ENCODE data around the gene EDA.

EDA gene

DNA sequence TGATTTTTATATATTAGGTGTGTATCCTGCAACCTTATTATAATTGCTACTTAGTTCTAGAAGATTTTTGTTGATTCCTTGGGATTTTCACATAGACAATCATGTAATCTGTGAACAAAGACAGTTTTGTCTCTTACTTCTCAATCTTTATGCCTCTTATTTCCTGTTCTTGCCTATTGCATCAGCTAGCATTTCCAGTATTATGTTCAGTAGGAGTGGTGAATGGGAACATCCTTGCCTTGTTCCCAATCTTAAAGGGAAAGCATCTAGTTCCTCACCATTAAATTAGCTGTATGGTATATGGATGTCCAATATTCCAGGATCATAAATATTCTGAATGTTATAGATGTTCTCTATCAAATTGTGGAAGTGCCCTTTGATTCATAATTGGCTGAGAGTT is 392.0 kb downstream of the EDA start:
- TF ChIP-seq, protein P1, sequence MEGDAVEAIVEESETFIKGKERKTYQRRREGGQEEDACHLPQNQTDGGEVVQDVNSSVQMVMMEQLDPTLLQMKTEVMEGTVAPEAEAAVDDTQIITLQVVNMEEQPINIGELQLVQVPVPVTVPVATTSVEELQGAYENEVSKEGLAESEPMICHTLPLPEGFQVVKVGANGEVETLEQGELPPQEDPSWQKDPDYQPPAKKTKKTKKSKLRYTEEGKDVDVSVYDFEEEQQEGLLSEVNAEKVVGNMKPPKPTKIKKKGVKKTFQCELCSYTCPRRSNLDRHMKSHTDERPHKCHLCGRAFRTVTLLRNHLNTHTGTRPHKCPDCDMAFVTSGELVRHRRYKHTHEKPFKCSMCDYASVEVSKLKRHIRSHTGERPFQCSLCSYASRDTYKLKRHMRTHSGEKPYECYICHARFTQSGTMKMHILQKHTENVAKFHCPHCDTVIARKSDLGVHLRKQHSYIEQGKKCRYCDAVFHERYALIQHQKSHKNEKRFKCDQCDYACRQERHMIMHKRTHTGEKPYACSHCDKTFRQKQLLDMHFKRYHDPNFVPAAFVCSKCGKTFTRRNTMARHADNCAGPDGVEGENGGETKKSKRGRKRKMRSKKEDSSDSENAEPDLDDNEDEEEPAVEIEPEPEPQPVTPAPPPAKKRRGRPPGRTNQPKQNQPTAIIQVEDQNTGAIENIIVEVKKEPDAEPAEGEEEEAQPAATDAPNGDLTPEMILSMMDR (IDR thresholded peaks at IDR 0.05; ENCODE audit: poor library complexity, severe bottlenecking), result no peak
- Histone ChIP-seq H3K27ac (ENCODE audit: poor library complexity, severe bottlenecking) (no peak overlapping the region), H3K27me3 (ENCODE audit: insufficient read depth, poor library complexity, severe bottlenecking) (no peaks in the 10 kb centered on the region), H3K4me3 (ENCODE audit: severe bottlenecking) (no peak overlapping the region), H3K4me1 (ENCODE audit: insufficient read depth, poor library complexity, severe bottlenecking) (peaks cover 5% of the 10 kb centered on the region), H3K36me3 (ENCODE audit: low read depth) (no peaks in the 10 kb centered on the region), H3K9me3 (ENCODE audit: severe bottlenecking) (no peaks in the 10 kb centered on the region)
- ATAC-seq (ENCODE audit: low read depth), result no peak
- DNase-seq (ENCODE audit: low spot score), result no peak

DNA sequence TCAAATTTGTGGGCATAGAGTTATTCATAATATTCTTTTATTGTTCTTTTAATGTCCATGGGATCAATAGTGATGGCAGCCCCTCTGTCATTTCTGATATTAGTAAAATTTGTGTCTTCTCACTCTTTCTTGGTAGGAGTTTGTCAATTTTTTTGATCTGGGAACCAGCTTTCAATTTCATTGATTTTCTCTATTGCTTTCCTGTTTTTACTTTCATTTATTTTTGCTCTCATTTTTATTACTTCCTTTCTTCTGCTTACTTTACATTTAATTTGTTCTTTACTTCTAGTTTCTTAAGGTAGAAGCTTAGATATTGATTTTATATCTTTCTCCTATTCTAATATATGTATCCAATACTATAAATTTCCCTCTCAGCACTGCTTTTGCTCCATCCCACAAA is 393.1 kb downstream of the EDA start:
- Histone ChIP-seq H3K4me3 (ENCODE audit: severe bottlenecking) (no peak overlapping the region), H3K36me3 (ENCODE audit: low read depth) (no peaks in the 10 kb centered on the region), H3K9me3 (ENCODE audit: severe bottlenecking) (no peaks in the 10 kb centered on the region), H3K27ac (ENCODE audit: poor library complexity, severe bottlenecking) (no peak overlapping the region), H3K27me3 (ENCODE audit: insufficient read depth, poor library complexity, severe bottlenecking) (no peaks in the 10 kb centered on the region), H3K4me1 (ENCODE audit: insufficient read depth, poor library complexity, severe bottlenecking) (peaks cover 5% of the 10 kb centered on the region)
- no peak for DNase-seq (ENCODE audit: low spot score)
- ATAC-seq (ENCODE audit: low read depth), result no peak
- TF ChIP-seq, protein P1 (IDR thresholded peaks at IDR 0.05; ENCODE audit: poor library complexity, severe bottlenecking), result no peak

GRCh38 chrX:70009970-70010369 is 394.1 kb downstream of the EDA start:
- no peak overlapping the region for H3K27ac ChIP-seq (ENCODE audit: poor library complexity, severe bottlenecking)
- no peaks in the 10 kb centered on the region for H3K36me3 ChIP-seq (ENCODE audit: low read depth)
- H3K27me3 ChIP-seq (ENCODE audit: insufficient read depth, poor library complexity, severe bottlenecking), result no peaks in the 10 kb centered on the region
- no peak for ATAC-seq (ENCODE audit: low read depth)
- no peaks in the 10 kb centered on the region for H3K9me3 ChIP-seq (ENCODE audit: severe bottlenecking)
- no peak for DNase-seq (ENCODE audit: low spot score)
- peaks cover 5% of the 10 kb centered on the region for H3K4me1 ChIP-seq (ENCODE audit: insufficient read depth, poor library complexity, severe bottlenecking)
- TF ChIP-seq, protein P1 (IDR thresholded peaks at IDR 0.05; ENCODE audit: poor library complexity, severe bottlenecking), result no peak
- H3K4me3 ChIP-seq (ENCODE audit: severe bottlenecking), result no peak overlapping the region

- Histone ChIP-seq H3K4me1 (ENCODE audit: insufficient read depth, poor library complexity, severe bottlenecking) (peaks cover 4% of the 10 kb centered on the region), H3K27ac (ENCODE audit: poor library complexity, severe bottlenecking) (no peak overlapping the region), H3K9me3 (ENCODE audit: severe bottlenecking) (no peaks in the 10 kb centered on the region), H3K36me3 (ENCODE audit: low read depth) (no peaks in the 10 kb centered on the region), H3K4me3 (ENCODE audit: severe bottlenecking) (no peak overlapping the region), H3K27me3 (ENCODE audit: insufficient read depth, poor library complexity, severe bottlenecking) (no peaks in the 10 kb centered on the region)
- no peak for DNase-seq (ENCODE audit: low spot score)
- no peak for ATAC-seq (ENCODE audit: low read depth)
- TF ChIP-seq, protein P1 (IDR thresholded peaks at IDR 0.05; ENCODE audit: poor library complexity, severe bottlenecking), result no peak
Measured at GRCh38 chrX:70012756-70013155, 396.8 kb downstream of the EDA start.

DNA sequence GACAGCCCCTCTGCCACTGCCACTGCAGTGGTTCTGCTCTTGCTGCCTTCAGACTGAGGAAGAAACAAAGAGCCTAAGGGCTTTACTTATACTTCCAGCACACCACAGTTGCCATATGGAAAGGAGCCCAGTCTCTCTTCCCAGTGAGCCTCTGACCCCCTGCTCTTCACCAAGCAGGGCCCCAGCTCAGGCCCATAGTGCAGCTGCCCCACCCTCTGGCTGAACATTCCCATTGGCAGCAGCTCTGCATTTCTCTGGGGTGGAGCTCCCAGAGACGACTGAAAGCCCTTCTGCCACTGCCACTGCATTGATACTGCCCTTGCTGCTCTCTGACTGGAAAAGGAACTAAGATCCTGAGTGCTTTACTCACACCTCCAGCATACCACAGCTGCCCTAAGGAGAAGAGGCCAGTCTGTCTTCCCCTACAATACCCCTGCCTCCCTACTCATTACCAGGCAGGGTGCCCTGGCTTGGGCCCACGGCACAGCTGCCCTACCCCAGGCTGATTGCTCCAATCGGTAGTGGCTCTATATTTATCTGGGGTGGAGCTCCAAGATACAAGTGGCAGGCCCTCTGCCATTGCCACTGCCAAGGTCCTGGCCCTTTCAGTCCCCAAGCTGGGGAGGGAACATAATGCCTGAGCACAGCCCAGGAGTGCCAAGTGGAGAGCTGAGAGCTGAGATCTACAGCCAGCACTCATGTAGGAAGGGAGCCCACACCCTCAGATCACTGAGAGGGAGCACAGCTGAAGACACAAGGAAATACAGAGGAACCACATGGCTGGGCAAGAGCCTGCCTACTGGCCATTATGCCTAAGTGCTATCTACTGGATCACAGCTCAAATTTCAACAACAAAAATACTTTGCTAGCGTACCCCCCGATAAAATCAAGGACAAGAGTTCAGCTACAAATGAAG is 397.8 kb downstream of the EDA start:
- no peak for ATAC-seq (ENCODE audit: low read depth)

More for the DNA sequence above, 397.8 kb downstream of the EDA start:
- no peak overlapping the region for H3K27ac ChIP-seq (ENCODE audit: poor library complexity, severe bottlenecking)
- TF ChIP-seq, protein P1 (IDR thresholded peaks at IDR 0.05; ENCODE audit: poor library complexity, severe bottlenecking), result no peak
- H3K4me1 ChIP-seq (ENCODE audit: insufficient read depth, poor library complexity, severe bottlenecking), result no peaks in the 10 kb centered on the region
- no peaks in the 10 kb centered on the region for H3K27me3 ChIP-seq (ENCODE audit: insufficient read depth, poor library complexity, severe bottlenecking)
- no peak overlapping the region for H3K4me3 ChIP-seq (ENCODE audit: severe bottlenecking)
- no peak for DNase-seq (ENCODE audit: low spot score)
- H3K9me3 ChIP-seq (ENCODE audit: severe bottlenecking), result no peaks in the 10 kb centered on the region
- no peaks in the 10 kb centered on the region for H3K36me3 ChIP-seq (ENCODE audit: low read depth)
